HG03103 (cell line): ENCODE results near the gene COBLL1.

Experiments used
- ATAC-seq: cut with Tn5 transposase; IDR thresholded peaks from one replicate; pipeline ENCODE4 v1.9.1; 2021; ENCODE audit warnings: low read depth; ENCODE audit not compliant: unreplicated experiment

Gene COBLL1

DNA sequence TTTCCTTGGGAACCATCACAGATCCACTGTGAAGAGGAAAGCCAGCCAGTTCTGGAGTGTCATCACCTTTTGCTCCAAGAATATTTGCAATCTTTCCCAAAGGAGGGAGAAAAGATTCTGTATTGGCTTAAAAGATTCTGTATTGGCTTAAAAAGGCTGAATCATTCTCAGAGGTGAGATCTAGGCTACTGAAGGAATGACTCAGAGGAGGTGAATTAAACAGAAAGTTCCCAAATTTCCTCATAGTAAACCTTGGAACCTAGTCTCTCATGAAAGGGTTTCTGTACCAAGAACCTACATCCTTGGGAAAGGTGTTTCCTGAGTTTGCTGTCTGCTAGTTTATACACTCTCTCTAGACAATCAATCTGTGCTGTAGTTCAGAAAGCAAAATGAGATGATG is 186.3 kb downstream of the COBLL1 start:
- ATAC-seq = no peak

DNA sequence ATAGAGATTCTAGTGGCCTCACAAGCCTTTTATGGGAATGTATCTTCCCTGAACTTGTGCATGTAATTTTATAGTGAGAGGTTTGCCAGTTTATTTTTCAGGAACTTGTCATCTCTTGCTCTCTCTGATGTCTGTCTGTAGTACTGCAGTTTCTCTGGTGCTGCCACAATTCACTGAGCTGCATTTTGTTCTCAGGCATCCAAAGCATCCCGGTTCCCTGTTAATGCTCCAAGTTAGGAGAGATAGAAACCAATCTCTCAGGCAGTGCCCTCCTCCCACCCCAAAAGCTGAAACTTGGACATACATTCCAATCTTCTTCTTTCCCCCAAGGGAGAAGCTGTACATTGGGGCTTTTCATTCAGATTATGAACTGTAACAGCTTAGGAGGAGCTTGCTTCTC is 190.3 kb downstream of the COBLL1 start:
- ATAC-seq = no peak

DNA sequence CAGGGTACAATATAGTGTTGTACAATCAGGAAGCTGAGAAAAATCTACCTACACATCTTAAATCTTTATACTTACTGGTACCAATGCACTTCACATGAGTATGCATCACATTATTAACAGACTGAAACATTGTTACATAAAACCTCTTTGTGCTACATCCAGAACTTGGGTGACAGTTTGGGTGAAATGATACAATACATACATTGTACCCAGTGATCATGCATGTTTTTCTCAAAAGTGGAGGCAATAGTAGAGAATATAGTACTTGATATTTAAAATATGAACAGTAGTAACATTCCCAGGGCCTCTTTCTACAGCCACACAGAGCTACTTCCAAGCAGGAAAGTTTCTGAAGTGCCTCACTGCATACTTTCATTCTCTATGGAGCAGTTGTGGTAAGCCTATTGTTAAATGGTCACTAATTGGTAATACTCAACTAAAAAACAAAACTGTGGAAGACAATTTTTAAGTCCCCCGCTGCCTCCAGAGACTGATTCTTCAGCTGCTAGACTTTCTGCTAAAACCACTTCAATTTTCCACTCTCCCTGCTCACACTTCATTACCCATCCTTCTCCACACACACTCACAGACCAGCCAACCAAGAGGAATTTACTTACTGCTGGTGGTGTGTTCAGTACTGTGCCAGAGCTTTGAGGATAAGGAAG is 197.5 kb downstream of the COBLL1 start:
- no peak for ATAC-seq

DNA sequence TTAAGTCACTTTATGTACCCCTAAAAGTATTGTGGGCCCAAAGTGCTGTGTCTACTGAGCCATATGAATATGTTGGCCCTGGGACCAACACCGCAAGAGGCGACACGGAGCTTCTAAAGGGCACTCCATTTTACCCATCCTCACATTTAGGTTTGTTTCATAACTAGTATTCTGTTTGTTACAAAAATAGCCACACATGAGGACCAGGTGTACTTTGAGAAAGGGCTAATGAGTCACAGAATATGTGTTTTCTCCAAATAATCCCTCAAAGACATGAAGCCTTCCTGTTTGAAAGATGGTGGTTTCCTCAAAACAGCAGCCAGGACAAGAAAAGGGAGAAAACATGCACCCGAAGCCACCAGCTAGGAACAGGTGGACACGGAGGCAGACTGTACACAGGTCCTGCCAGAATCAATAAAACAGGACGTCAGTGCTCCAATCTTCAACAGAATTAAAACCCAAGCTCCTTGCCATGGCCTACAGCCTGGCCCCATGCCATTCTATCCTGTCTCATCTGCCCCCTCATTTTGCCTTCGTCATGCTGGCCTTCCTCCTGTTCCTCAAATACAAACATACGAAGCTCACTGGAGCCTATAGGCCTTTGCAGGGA is 198.6 kb downstream of the COBLL1 start:
- ATAC-seq = no peak

DNA sequence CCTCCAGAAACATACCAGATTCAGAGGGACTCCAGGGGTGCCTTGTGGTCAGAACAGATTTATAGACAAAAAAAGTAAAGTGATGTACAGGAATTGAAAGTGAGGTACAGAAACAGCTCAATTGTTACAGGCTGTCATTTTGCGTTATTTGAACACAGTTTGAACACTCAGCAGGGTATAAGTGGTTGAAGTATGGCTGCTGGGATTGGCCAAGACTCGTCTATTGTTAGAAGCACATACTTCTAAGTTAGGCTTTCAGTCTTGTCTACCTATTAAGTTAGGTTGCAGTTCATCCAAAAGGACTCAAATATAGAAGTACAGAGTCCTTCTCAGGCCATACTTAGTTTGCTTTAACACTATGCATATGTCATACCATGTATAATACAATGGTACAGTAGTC is 199.4 kb downstream of the COBLL1 start:
- ATAC-seq = no peak
